SK-N-SH (cell line): Measurements from ENCODE around the gene SPTB. TPM values are rescaled to one million over a fixed set of nuclear protein-coding genes. Genes with fewer than 3 reads are reported as not detected.

Experiments
- CTCF ChIA-PET: fragments of 300-600, 350-600 bp; formaldehyde crosslinking; extraction: SDS; loops from one replicate; lab custom pipeline; 2021; lab: Yijun Ruan, JAX
- POLR2A ChIA-PET: fragments of 350-600 bp; sonication (Branson Sonifier 250); formaldehyde crosslinking; extraction: SDS; loops from one replicate; lab custom pipeline; 2020; ENCODE audit warnings: antibody characterized with exemption, inconsistent platforms; lab: Yijun Ruan, JAX
- DNase-seq: peaks from one replicate; pipeline ENCODE4 v3.0.0; 2012
- H2AFZ ChIP-seq: fragments of 200-600 bp; sonication (generic); 2 replicates; pipeline ENCODE4 v1.8.1; 2016; ENCODE audit warnings: antibody characterized with exemption, mild to moderate bottlenecking, low read depth
- H3F3A ChIP-seq: fragments of 200-600 bp; sonication (generic); replicated peaks from 2 replicates; pipeline ENCODE3; 2016; ENCODE audit warnings: antibody characterized with exemption, mild to moderate bottlenecking; ENCODE audit not compliant: insufficient read depth
- H3K27ac ChIP-seq, 2 experiments: fragments of 200-500 bp in 1 of 2; fragments of 200-600 bp in 1 of 2; sonication (Bioruptor generic) in 1 of 2; sonication (generic), shearing (Covaris generic) in 1 of 2; 2 replicates each; pipeline versions ENCODE4 v1.5.1 to v1.6.1; 2014 to 2016; ENCODE audit warnings: low read depth in 2 of 2, inconsistent platforms in 1 of 2, low read length in 1 of 2, mild to moderate bottlenecking in 1 of 2, mixed read lengths in 1 of 2
- H3K27me3 ChIP-seq: fragments of 200-600 bp; sonication (generic), shearing (Covaris generic); 2 replicates; pipeline ENCODE4 v1.6.1; 2016; ENCODE audit warnings: mixed run types; ENCODE audit not compliant: insufficient read depth
- H3K36me3 ChIP-seq, 2 experiments: fragments of 200-500 bp in 1 of 2; fragments of 200-600 bp in 1 of 2; sonication (Bioruptor generic) in 1 of 2; sonication (generic) in 1 of 2; replicated peaks in 1 of 2; 2 replicates each; pipeline versions ENCODE3 to v1.5.1; 2014 to 2016; ENCODE audit warnings: low read length in 1 of 2, mild to moderate bottlenecking in 1 of 2; ENCODE audit not compliant: insufficient read depth in 2 of 2, control insufficient read depth in 1 of 2
- H3K4me1 ChIP-seq, 2 experiments: fragments of 200-500 bp in 1 of 2; fragments of 200-600 bp in 1 of 2; sonication (Bioruptor generic) in 1 of 2; sonication (generic), shearing (Covaris generic) in 1 of 2; 2 replicates each; pipeline versions ENCODE4 v1.5.1 to v1.6.1; 2014 to 2016; ENCODE audit warnings: low read depth in 1 of 2, low read length in 1 of 2, mixed run types in 1 of 2; ENCODE audit not compliant: insufficient read depth in 2 of 2, control insufficient read depth in 1 of 2
- H3K4me2 ChIP-seq: fragments of 200-600 bp; sonication (generic), shearing (Covaris generic); 2 replicates; pipeline ENCODE4 v1.6.1; 2017; ENCODE audit warnings: mixed run types
- H3K4me3 ChIP-seq, 2 experiments: fragments of 200-500 bp in 1 of 2; fragments of 200-600 bp in 1 of 2; sonication (Bioruptor generic) in 1 of 2; sonication (generic), shearing (Covaris generic) in 1 of 2; 2 replicates each; pipeline versions ENCODE4 v1.5.1 to v1.8.1; 2014 to 2016; ENCODE audit warnings: low read depth in 2 of 2, inconsistent platforms in 1 of 2, low read length in 1 of 2, mild to moderate bottlenecking in 1 of 2, mixed read lengths in 1 of 2, moderate library complexity in 1 of 2
- H3K79me2 ChIP-seq: fragments of 200-600 bp; sonication (generic); 2 replicates; pipeline ENCODE4 v1.8.1; 2017; ENCODE audit warnings: mild to moderate bottlenecking; ENCODE audit not compliant: insufficient read depth
- H3K9ac ChIP-seq: fragments of 200-600 bp; sonication (generic); 2 replicates; pipeline ENCODE4 v1.6.1; 2017; ENCODE audit warnings: mixed run types
- H3K9me2 ChIP-seq: fragments of 200-600 bp; sonication (generic); 2 replicates; pipeline ENCODE4 v1.6.1; 2017; ENCODE audit warnings: mixed run types
- H3K9me3 ChIP-seq: fragments of 200-600 bp; sonication (generic); 2 replicates; pipeline ENCODE4 v1.6.1; 2017; ENCODE audit warnings: mixed run types, mild to moderate bottlenecking, moderate library complexity
- H4K20me1 ChIP-seq: fragments of 200-600 bp; sonication (generic); 2 replicates; pipeline ENCODE4 v1.6.1; 2017; ENCODE audit warnings: mild to moderate bottlenecking, mixed run types; ENCODE audit not compliant: insufficient read depth
- EZH2phosphoT487 ChIP-seq: fragments of 200-600 bp; sonication (generic); IDR thresholded peaks from 2 replicates; pipeline ENCODE4 v1.6.1; 2017; ENCODE audit warnings: low read depth, mixed run types, mild to moderate bottlenecking, antibody characterized with exemption, moderate library complexity, borderline replicate concordance
- JUND ChIP-seq: IDR thresholded peaks from 2 replicates; pipeline ENCODE4 v1.4.0; 2012
- MAX ChIP-seq: IDR thresholded peaks from 2 replicates; pipeline ENCODE4 v1.4.0; 2012; ENCODE audit warnings: low read depth
- MEF2A ChIP-seq: IDR thresholded peaks from 2 replicates; pipeline ENCODE4 v1.4.0; 2012; ENCODE audit warnings: low read depth, borderline replicate concordance
- RCOR1 ChIP-seq: fragments of 150-350 bp; IDR thresholded peaks from 2 replicates; pipeline ENCODE4 v1.6.1; 2017; ENCODE audit warnings: antibody characterized with exemption, low read length
- REST ChIP-seq: IDR thresholded peaks from 2 replicates; pipeline ENCODE4 v1.6.1; 2012; ENCODE audit warnings: mild to moderate bottlenecking, low read depth, low read length, moderate library complexity
- TEAD4 ChIP-seq: IDR thresholded peaks from 2 replicates; pipeline ENCODE4 v1.4.0; 2012; ENCODE audit warnings: mild to moderate bottlenecking, borderline replicate concordance; ENCODE audit not compliant: insufficient read depth
- USF1 ChIP-seq: IDR thresholded peaks from 2 replicates; pipeline ENCODE4 v1.4.0; 2012; ENCODE audit warnings: low read depth, borderline replicate concordance
- USF2 ChIP-seq: fragments of 150-350 bp; IDR thresholded peaks from 2 replicates; pipeline ENCODE4 v1.6.1; 2017; ENCODE audit warnings: antibody characterized with exemption, low read length, low read depth, borderline replicate concordance
- WGBS: methylation state at CpG from one replicate; pipeline ENCODE4 v1.1.6; 2017; ENCODE audit warnings: low lambda C conversion rate; 5-methylcytosine and 5-hydroxymethylcytosine counted together
- polyA plus RNA-seq, 3 experiments: library from polyadenylated mRNA; depleted of rRNA; stranded (reverse); fragments of >200 nt; gene quantifications; 2 replicates each; pipeline ENCODE4 v1.2.3, GENCODE V29; 2012

Gene SPTB
- polyA plus RNA-seq, 1 of the 3 experiments (the other 2 are of a cell fraction) = 0.15 TPM

- Histone ChIP-seq H3K79me2 (peaks cover 18% of the 10 kb centered on the region), H3K4me3 (no peak overlapping the region), H3K27ac (no peak overlapping the region; a peak in 1 of 4 replicates), H3K4me2 (no peak overlapping the region)
- CTCF ChIA-PET = interaction anchor here (1.3 to 3.0 kb wide), 2 partner anchors 37 to 129 kb away, joined by 4 to 9 read pairs; no protein-coding TSS in a partner anchor
- no peak for TF ChIP-seq JUND
- TF ChIP-seq EZH2phosphoT487 = no peak
- no peak for TF ChIP-seq TEAD4
- no peak for TF ChIP-seq RCOR1
- no peak for TF ChIP-seq MEF2A
- TF ChIP-seq USF1 = no peak
- no peak for TF ChIP-seq MAX
- TF ChIP-seq REST = no peak
- TF ChIP-seq USF2 = no peak
- TF ChIP-seq, all 33 proteins: peak for 0
- Histone ChIP-seq H4K20me1 (no peaks in the 10 kb centered on the region), H3F3A (peaks cover 5% of the 10 kb centered on the region), H3K4me1 (peaks cover 0 to 5% of the 10 kb centered on the region in 2 experiments; a peak in 2 of 4 replicates), H3K9me3 (no peaks in the 10 kb centered on the region), H3K9ac (no peak overlapping the region), H3K27me3 (no peaks in the 10 kb centered on the region), H3K9me2 (no peaks in the 10 kb centered on the region), H3K36me3 (peaks cover 82% of the 10 kb centered on the region in 2 experiments), H2AFZ (no peak overlapping the region)
- 96% methylated on average over 7 of the region's 7 CpGs for WGBS
- no peak for DNase-seq
- POLR2A ChIA-PET = no interaction called here
These were observed 48.7 kb upstream of the SPTB start for GRCh38 chr14:64928239-64929013.
